GM23338 (cell line): Measurements from ENCODE around the gene ARL6IP4. TPM values are rescaled to one million over a fixed set of nuclear protein-coding genes. Genes with fewer than 3 reads are reported as not detected.

Experiments
- ATAC-seq: fragments of 200-7000 bp; cut with Tn5 transposase; 3 replicates; pipeline ENCODE4 v1.9.1; 2020
- DNase-seq: peaks from one replicate; pipeline ENCODE4 v3.0.0-alpha.2; 2015; ENCODE audit warnings: low spot score
- H2AFZ ChIP-seq: fragments of 200-600 bp; sonication (generic); 2 replicates; pipeline ENCODE4 v1.8.0; 2016; ENCODE audit warnings: antibody characterized with exemption, mild to moderate bottlenecking, moderate library complexity
- H3F3A ChIP-seq: fragments of 200-600 bp; sonication (generic); replicated peaks from 2 replicates; pipeline ENCODE4 v1.8.0; 2017; ENCODE audit warnings: antibody characterized with exemption, mixed run types, low read depth
- H3K27ac ChIP-seq: fragments of 200-600 bp; sonication (generic); 2 replicates; pipeline ENCODE4 v1.6.1; 2016; ENCODE audit warnings: low read depth
- H3K27me3 ChIP-seq: fragments of 200-600 bp; sonication (generic); 2 replicates; pipeline ENCODE4 v1.8.0; 2016; ENCODE audit warnings: mild to moderate bottlenecking, mixed run types, moderate library complexity; ENCODE audit not compliant: insufficient read depth
- H3K36me3 ChIP-seq: fragments of 200-600 bp; sonication (generic); 2 replicates; pipeline ENCODE4 v1.8.0; 2016; ENCODE audit warnings: mild to moderate bottlenecking; ENCODE audit not compliant: insufficient read depth
- H3K4me1 ChIP-seq: fragments of 200-600 bp; sonication (generic); 2 replicates; pipeline ENCODE4 v1.8.0; 2016; ENCODE audit warnings: mild to moderate bottlenecking, moderate library complexity; ENCODE audit not compliant: insufficient read depth
- H3K4me2 ChIP-seq: fragments of 200-600 bp; sonication (generic); 2 replicates; pipeline ENCODE4 v1.7.1; 2017; ENCODE audit warnings: mixed run types
- H3K4me3 ChIP-seq: fragments of 200-600 bp; sonication (generic); 2 replicates; pipeline ENCODE4 v1.6.1; 2016; ENCODE audit warnings: mixed run types
- H3K79me2 ChIP-seq: fragments of 200-600 bp; sonication (generic); replicated peaks from 2 replicates; pipeline ENCODE4 v1.8.0; 2017; ENCODE audit warnings: mild to moderate bottlenecking; ENCODE audit not compliant: insufficient read depth
- H3K9me2 ChIP-seq: fragments of 200-600 bp; sonication (generic); 2 replicates; pipeline ENCODE4 v1.8.0; 2017; ENCODE audit not compliant: insufficient read depth
- H4K20me1 ChIP-seq: fragments of 200-600 bp; sonication (generic); replicated peaks from 2 replicates; pipeline ENCODE4 v1.8.0; 2017; ENCODE audit warnings: mild to moderate bottlenecking; ENCODE audit not compliant: insufficient read depth
- H3K27ac Mint-ChIP-seq: 2 replicates; pipeline ENCODE4 v1.8.0; 2020; ENCODE audit warnings: inconsistent platforms, mild to moderate bottlenecking, moderate library complexity, mixed read lengths
- H3K27me3 Mint-ChIP-seq: 3 replicates; pipeline ENCODE4 v1.8.0; 2022; ENCODE audit warnings: low read depth, mild to moderate bottlenecking, moderate library complexity, mixed read lengths, inconsistent platforms; ENCODE audit not compliant: insufficient read depth, poor library complexity
- H3K36me3 Mint-ChIP-seq: 3 replicates; pipeline ENCODE4 v1.8.0; 2021; ENCODE audit warnings: low read depth, mild to moderate bottlenecking, inconsistent platforms, moderate library complexity, mixed read lengths
- H3K4me1 Mint-ChIP-seq: 3 replicates; pipeline ENCODE4 v1.8.0; 2020; ENCODE audit warnings: mild to moderate bottlenecking, inconsistent platforms, mixed read lengths
- H3K4me3 Mint-ChIP-seq: 3 replicates; pipeline ENCODE4 v1.8.0; 2021; ENCODE audit warnings: moderate library complexity, mild to moderate bottlenecking, inconsistent platforms, mixed read lengths
- H3K9me3 Mint-ChIP-seq: 3 replicates; pipeline ENCODE4 v1.8.0; 2020; ENCODE audit warnings: moderate library complexity, mild to moderate bottlenecking, inconsistent platforms, mixed read lengths
- CREB1 ChIP-seq: fragments of 250-450 bp; sonication (Bioruptor Pico); IDR thresholded peaks from 2 replicates; pipeline ENCODE4 v1.5.0; 2020; ENCODE audit warnings: low read depth, mild to moderate bottlenecking, moderate library complexity
- CTCF ChIP-seq, 2 experiments: fragments of 200-600 bp in 1 of 2; sonication (generic) in 1 of 2; conservative IDR thresholded peaks; 2 replicates each; pipeline versions ENCODE4 v1.5.1 to v1.6.1; 2016 to 2017; ENCODE audit warnings: antibody characterized with exemption in 2 of 2, low read depth in 2 of 2, mild to moderate bottlenecking in 2 of 2, moderate library complexity in 1 of 2
- EZH2 ChIP-seq: fragments of 200-600 bp; sonication (generic); IDR thresholded peaks from one replicate; pipeline ENCODE4 v1.8.0; 2017; ENCODE audit warnings: antibody characterized with exemption, mild to moderate bottlenecking, low read depth; ENCODE audit not compliant: unreplicated experiment
- EZH2phosphoT487 ChIP-seq: fragments of 200-600 bp; sonication (generic); IDR thresholded peaks from one replicate; pipeline ENCODE4 v1.8.1; 2018; ENCODE audit warnings: antibody characterized with exemption; ENCODE audit not compliant: unreplicated experiment
- JUNB ChIP-seq: IDR thresholded peaks from one replicate; pipeline ENCODE4 v1.6.1; 2016; ENCODE audit warnings: antibody characterized with exemption; ENCODE audit not compliant: unreplicated experiment
- NANOG ChIP-seq: IDR thresholded peaks from 2 replicates; pipeline ENCODE4 v1.6.1; 2016; ENCODE audit warnings: antibody characterized with exemption, borderline replicate concordance
- POLR2AphosphoS5 ChIP-seq: IDR thresholded peaks from 2 replicates; pipeline ENCODE4 v1.6.1; 2016; ENCODE audit warnings: antibody characterized with exemption, low read depth
- REST ChIP-seq: IDR thresholded peaks from one replicate; pipeline ENCODE4 v1.6.1; 2018; ENCODE audit warnings: antibody characterized with exemption; ENCODE audit not compliant: unreplicated experiment
- STAT1 ChIP-seq: IDR thresholded peaks from one replicate; pipeline ENCODE4 v1.6.1; 2016; ENCODE audit warnings: antibody characterized with exemption; ENCODE audit not compliant: unreplicated experiment
- ZNF114 ChIP-seq: fragments of 250-450 bp; sonication (Bioruptor Pico); IDR thresholded peaks from 2 replicates; pipeline ENCODE4 v1.5.0; 2020; ENCODE audit warnings: mild to moderate bottlenecking, moderate library complexity
- ZNF331 ChIP-seq: fragments of 250-450 bp; sonication (Bioruptor Pico); IDR thresholded peaks from 2 replicates; pipeline ENCODE4 v1.5.0; 2020; ENCODE audit warnings: low read depth, mild to moderate bottlenecking, moderate library complexity
- ZNF462 ChIP-seq: fragments of 250-450 bp; sonication (Bioruptor Pico); IDR thresholded peaks from 2 replicates; pipeline ENCODE4 v1.5.0; 2020; ENCODE audit warnings: mild to moderate bottlenecking, moderate library complexity
- polyA plus RNA-seq: library from polyadenylated mRNA; unstranded; fragments of >200 nt; fragmentation: Nextera tagmentation; extraction: Ambion mirVana; gene quantifications from 2 replicates; pipeline ENCODE4 v1.2.1, GENCODE V29; 2016
- total RNA-seq: library from RNA; depleted of rRNA; stranded (reverse); fragments of >200 nt; shearing (Covaris generic); gene quantifications from 2 replicates; pipeline ENCODE4 v1.2.3, GENCODE V29; 2014
- TF ChIP-seq, protein P1 (sequence below): IDR thresholded peaks from 2 replicates; pipeline ENCODE4 v1.6.1; 2016; ENCODE audit warnings: antibody characterized with exemption

ARL6IP4 gene
- total and polyA plus RNA-seq, 2 experiments from 2014 or later, result 85.5 to 169 TPM

DNA sequence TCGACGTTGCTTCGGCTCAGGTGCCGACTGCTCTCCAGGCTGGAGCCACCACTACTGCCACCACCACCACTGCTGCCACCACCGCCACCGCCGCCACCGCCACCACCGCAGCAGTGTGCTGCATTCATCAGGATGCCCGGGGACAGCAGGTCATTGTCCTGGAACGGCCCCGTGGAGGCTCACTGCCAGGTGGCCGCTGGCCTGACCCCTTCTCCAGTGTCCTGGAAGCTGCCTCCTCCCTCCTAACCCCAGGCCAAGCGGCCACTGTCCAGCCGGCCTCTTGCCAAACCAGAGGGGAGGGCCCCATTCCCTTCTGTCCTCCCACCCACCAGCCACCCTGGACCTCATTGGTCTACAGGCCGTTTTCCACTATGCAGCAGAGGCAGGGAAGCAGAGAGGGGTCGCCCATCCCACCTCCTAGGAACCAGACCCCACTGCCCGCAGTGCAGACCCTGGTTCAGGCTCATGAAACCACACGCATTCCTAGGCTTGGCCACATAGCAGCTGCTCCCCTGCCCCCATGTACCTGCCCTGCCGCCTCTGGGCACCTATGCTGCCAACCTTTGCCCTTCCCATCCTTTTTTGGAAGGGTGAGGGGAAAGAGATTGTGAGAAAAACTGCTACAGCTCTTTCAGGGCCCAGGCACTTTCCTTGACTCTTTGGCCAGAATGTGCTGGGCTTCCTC, 15.2 kb downstream of the ARL6IP4 start:
- ATAC-seq (no peak), DNase-seq (no peak)
- Mint-ChIP-seq H3K4me1 (no peaks in the 10 kb centered on the region), H3K36me3 (no peaks in the 10 kb centered on the region), H3K9me3 (no peaks in the 10 kb centered on the region; the same call in 2 of the 3 replicates), H3K27me3 (peaks cover 9% of the 10 kb centered on the region), H3K27ac (no peak overlapping the region), H3K4me3 (no peak overlapping the region)
- no peak overlapping the region for H3K4me3 ChIP-seq
- H3K4me2 ChIP-seq, result no peak overlapping the region
- TF ChIP-seq, protein P1, sequence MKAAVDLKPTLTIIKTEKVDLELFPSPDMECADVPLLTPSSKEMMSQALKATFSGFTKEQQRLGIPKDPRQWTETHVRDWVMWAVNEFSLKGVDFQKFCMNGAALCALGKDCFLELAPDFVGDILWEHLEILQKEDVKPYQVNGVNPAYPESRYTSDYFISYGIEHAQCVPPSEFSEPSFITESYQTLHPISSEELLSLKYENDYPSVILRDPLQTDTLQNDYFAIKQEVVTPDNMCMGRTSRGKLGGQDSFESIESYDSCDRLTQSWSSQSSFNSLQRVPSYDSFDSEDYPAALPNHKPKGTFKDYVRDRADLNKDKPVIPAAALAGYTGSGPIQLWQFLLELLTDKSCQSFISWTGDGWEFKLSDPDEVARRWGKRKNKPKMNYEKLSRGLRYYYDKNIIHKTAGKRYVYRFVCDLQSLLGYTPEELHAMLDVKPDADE, result no peak
- TF ChIP-seq ZNF114 (no peak), CREB1 (CRISPR knock-in tag) (no peak), EZH2 (no peak), ZNF331 (CRISPR knock-in tag) (no peak), POLR2AphosphoS5 (no peak), ZNF462 (CRISPR knock-in tag) (no peak), REST (no peak), EZH2phosphoT487 (no peak), STAT1 (no peak), JUNB (no peak), NANOG (no peak), CTCF (conservative IDR thresholded peaks at IDR 0.05; ENCODE audit: low read depth in 2 of 2) (no peak)
- no peaks in the 10 kb centered on the region for H3K36me3 ChIP-seq
- no peaks in the 10 kb centered on the region for H3K4me1 ChIP-seq
- H3K79me2 ChIP-seq, result no peaks in the 10 kb centered on the region
- no peaks in the 10 kb centered on the region for H3K9me2 ChIP-seq
- no peaks in the 10 kb centered on the region for H3K27me3 ChIP-seq
- H3F3A ChIP-seq, result no peaks in the 10 kb centered on the region
- no peak overlapping the region for H3K27ac ChIP-seq
- no peaks in the 10 kb centered on the region for H4K20me1 ChIP-seq
- no peak overlapping the region for H2AFZ ChIP-seq
